Measurements from ENCODE around the gene BORA. TPM values are rescaled to one million over a fixed set of nuclear protein-coding genes. Genes with fewer than 3 reads are reported as not detected.
"Not testable (repeated sequence)": the region's sequence is repeated elsewhere in the genome, so short reads cannot be mapped to it uniquely, and the experiment has no call there.

BORA gene
- total RNA-seq, 1 donor from 2014 or later: 0.86 TPM

GRCh38 chr13:72754111-72754510 is 26.4 kb downstream of the BORA start:
- intact Hi-C loops (cut with DNase I): no loop called here
- ATAC-seq (ENCODE audit: poor library complexity): no peak
- no peak for DNase-seq

- intact Hi-C loops (cut with DNase I): no loop called here
- no peak for ATAC-seq (ENCODE audit: poor library complexity)
These were observed 30.2 kb downstream of the BORA start for GRCh38 chr13:72757792-72758535.

GRCh38 chr13:72760189-72760588 is 32.5 kb downstream of the BORA start:
- no peak for ATAC-seq (ENCODE audit: poor library complexity)
- DNase-seq: no peak
- intact Hi-C loops (cut with DNase I): no loop called here

More at GRCh38 chr13:72757792-72758535, 30.2 kb downstream of the BORA start:
- no peak for DNase-seq

DNA sequence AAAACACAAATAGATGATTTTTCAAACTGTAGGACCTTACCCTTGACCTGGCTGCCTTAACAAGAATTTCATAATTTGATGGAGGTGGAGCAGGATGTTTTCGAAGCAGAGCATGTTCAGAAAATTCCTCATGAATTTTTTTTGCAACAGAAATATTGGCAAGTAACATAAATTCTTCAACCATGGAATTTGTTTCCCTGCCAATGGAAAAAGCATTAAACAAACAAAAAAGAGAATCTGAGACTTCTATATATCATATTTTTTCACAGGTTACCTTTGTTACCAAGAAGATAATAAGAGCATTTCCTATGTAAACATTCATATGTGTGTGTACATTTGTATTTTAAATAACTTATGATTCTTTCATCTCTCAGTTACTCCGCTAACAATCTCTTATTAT is 35.7 kb downstream of the BORA start:
- intact Hi-C loops (cut with DNase I): no loop called here
- ATAC-seq (ENCODE audit: poor library complexity) (no peak), DNase-seq (no peak)

- intact Hi-C loops (cut with DNase I): no loop called here
- ATAC-seq (ENCODE audit: poor library complexity): no peak
- DNase-seq: no peak
These were observed 46.3 kb downstream of the BORA start for GRCh38 chr13:72774019-72774418.

DNA sequence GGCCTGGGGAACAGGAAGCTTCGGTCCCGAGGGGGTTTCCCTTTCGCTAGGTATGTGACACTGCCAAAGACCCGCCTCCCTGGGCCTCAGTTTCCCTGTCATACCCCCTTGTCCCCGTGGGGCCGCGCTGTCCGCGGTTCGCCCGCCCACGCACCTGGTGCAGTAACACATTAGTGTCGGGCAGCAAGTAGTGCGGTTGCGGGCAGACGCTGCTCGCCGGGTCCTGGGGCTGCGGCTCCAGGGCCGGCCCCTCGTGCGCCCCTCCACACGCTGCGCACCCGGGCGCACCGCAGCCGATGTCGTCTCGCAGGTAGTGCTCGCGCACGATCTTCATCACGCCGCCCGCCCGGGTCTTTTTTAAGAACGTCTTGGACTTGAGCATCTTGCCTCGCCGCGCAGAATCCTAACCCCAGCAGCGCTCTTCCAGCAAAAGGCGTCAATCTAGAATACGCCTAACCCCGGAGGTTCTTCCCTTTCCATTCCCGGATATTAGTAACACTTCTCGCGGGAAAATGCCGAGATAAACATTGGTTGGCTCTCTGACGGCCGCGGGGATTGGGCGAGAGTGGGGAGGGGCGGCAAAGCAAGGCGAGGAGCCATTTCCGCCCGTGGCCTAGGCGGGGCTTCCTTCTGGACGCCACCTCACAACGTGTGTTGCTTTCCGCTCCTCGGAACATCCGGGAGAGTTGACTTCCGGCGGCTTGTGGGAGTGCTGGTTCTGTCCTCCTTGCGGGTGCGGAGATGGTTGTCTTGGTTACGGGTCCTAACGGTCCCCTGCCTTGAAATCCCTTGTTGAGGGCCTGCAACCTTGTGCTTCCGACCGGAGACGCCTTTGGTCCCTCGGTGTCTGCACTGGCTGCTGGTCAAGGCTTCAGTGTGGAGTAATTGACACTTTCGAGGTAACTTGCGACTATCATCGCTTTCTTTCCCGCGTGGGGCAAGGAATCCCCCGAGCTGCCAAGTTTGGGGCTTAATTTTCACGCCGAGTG is 54.0 kb downstream of the BORA start, which contains the start of the genes DIS3 and PIBF1:
Gene DIS3, minus strand, starts transcription at position 450 of the 989 bp plus-strand sequence. Its CDS starts 68 bp downstream, at position 382.
Gene PIBF1, plus strand, starts transcription at position 683 of the 989 bp plus-strand sequence. CDS start 1,337 bp downstream, outside the sequence.
- DNase-seq: peak; percentile 97
- ATAC-seq (ENCODE audit: poor library complexity): peak; percentile 100
- intact Hi-C loops (cut with DNase I): no loop called here

DNA sequence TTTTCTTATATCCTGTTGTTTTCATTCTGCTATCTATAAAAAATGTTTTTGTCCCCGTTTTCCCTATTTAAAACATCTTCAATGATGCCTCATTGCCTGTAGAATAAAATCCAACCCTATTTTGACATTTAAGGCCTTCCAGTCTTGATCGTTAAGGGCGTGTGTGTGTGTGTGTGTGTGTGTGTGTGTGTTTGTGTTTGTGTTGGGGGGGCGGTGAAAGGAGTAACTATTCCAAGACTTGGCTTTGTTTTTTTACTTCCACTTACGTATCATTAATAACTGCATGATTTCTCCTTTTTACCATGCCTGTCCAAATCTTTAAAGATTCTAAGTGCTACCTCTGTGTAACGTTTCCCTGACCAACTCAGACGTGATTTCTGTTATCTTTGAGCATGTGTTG is 55.0 kb downstream of the BORA start:
- intact Hi-C loops (cut with DNase I): no loop called here
- no peak for DNase-seq
- no peak for ATAC-seq (ENCODE audit: poor library complexity)

- ATAC-seq (ENCODE audit: poor library complexity); intact Hi-C loops (cut with DNase I); DNase-seq: not testable (repeated sequence)
These were observed 57.0 kb downstream of the BORA start for GRCh38 chr13:72784679-72785078.

- intact Hi-C loops (cut with DNase I): no loop called here
These were observed 61.1 kb downstream of the BORA start for GRCh38 chr13:72788831-72789230.

DNA sequence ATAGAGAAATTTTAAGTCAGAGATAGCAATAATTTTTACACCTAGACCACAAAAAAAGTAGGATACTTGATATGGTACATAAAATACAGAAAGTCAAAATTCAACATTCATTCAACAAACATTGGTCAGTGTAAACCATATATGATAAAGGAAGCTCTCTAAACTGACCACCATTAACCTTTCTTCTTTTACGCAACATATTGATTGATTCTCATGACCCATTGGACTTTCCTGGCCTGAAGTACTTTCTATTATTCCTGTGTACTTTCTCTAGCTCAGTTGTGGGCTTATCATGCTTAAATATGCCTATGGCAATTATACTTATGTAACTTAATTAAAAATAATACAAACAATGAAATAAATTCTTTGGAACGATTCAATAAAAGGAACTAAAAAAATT is 64.9 kb downstream of the BORA start:
- DNase-seq: no peak
- intact Hi-C loops (cut with DNase I): no loop called here
- ATAC-seq (ENCODE audit: poor library complexity): no peak

More at GRCh38 chr13:72788831-72789230, 61.1 kb downstream of the BORA start:
- no peak for DNase-seq
- ATAC-seq (ENCODE audit: poor library complexity): no peak

DNA sequence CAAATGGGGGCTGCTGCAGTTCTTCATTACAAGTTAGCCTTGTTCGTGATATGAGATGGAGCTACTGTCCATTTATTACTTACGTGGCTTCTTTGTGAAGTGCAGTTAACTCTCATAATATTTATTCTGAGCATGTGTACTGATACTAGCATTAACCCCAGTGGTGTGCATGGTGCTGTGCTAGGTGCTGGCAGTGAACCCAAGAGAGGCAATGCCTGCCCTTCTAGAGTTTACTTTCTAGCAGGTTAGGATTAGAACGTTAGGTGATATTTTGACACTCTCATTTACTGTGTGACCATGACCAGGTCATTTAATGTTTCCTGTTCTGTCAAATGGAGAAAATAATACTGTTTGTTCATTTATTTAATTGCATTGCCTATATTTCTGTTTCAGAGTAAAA is 71.1 kb downstream of the BORA start:
- ATAC-seq (ENCODE audit: poor library complexity) (no peak), DNase-seq (no peak)

GRCh38 chr13:72804301-72804700 is 76.6 kb downstream of the BORA start:
- intact Hi-C loops (cut with DNase I): no loop called here
- DNase-seq (no peak), ATAC-seq (ENCODE audit: poor library complexity) (no peak)

More for the DNA sequence above, 71.1 kb downstream of the BORA start:
- intact Hi-C loops (cut with DNase I): no loop called here

Other genes with a start within 250 kb of the BORA start
- 5.9 TPM for gene MZT1, start 294 bp upstream of the BORA start, total RNA-seq
- gene DIS3, start 54.0 kb downstream of the BORA start, total RNA-seq: 11.5 TPM
- 14.9 TPM for gene PIBF1, start 54.2 kb downstream of the BORA start, total RNA-seq